Midbrain (tissue), 1 donor: ENCODE results near the gene AHI1.

Experiments
- DNase-seq: peaks from one replicate; lab custom pipeline; 2025; lab: John Stamatoyannopoulos, UW

The AHI1 gene

GRCh38 chr6:135296715-135297114 is 200.8 kb downstream of the AHI1 start:
- DNase-seq: no peak

GRCh38 chr6:135295085-135295484 is 202.5 kb downstream of the AHI1 start:
- DNase-seq: no peak

GRCh38 chr6:135291288-135292076 is 206.1 kb downstream of the AHI1 start:
- no peak for DNase-seq

GRCh38 chr6:135289816-135290215 is 207.7 kb downstream of the AHI1 start:
- DNase-seq: no peak

- no peak for DNase-seq
Observed at GRCh38 chr6:135286962-135287538, 210.5 kb downstream of the AHI1 start.

GRCh38 chr6:135285165-135285564 is 212.4 kb downstream of the AHI1 start:
- DNase-seq: no peak

- no peak for DNase-seq
Observed at GRCh38 chr6:135283926-135284325, 213.6 kb downstream of the AHI1 start.

- no peak for DNase-seq
Observed at GRCh38 chr6:135282395-135282794, 215.1 kb downstream of the AHI1 start.

GRCh38 chr6:135281964-135282363 is 215.6 kb downstream of the AHI1 start:
- no peak for DNase-seq

- peak; percentile 17 for DNase-seq
Observed at GRCh38 chr6:135281227-135281626, 216.3 kb downstream of the AHI1 start.

- no peak for DNase-seq
Observed at GRCh38 chr6:135280375-135281136, 217.0 kb downstream of the AHI1 start.

- no peak for DNase-seq
Observed at GRCh38 chr6:135277422-135277821, 220.1 kb downstream of the AHI1 start.

- DNase-seq: no peak
Observed at GRCh38 chr6:135274561-135275293, 222.8 kb downstream of the AHI1 start.

GRCh38 chr6:135271626-135272025 is 225.9 kb downstream of the AHI1 start:
- DNase-seq: no peak

- no peak for DNase-seq
Observed at GRCh38 chr6:135270676-135271536, 226.6 kb downstream of the AHI1 start.

GRCh38 chr6:135269481-135269891 is 228.1 kb downstream of the AHI1 start:
- no peak for DNase-seq

- no peak for DNase-seq
Observed at GRCh38 chr6:135268740-135269139, 228.8 kb downstream of the AHI1 start.

GRCh38 chr6:135268263-135268662 is 229.3 kb downstream of the AHI1 start:
- no peak for DNase-seq

- no peak for DNase-seq
Observed at GRCh38 chr6:135267085-135267484, 230.5 kb downstream of the AHI1 start.

- DNase-seq: no peak
Observed at GRCh38 chr6:135266675-135267074, 230.9 kb downstream of the AHI1 start.

- DNase-seq: no peak
Observed at GRCh38 chr6:135265278-135265677, 232.3 kb downstream of the AHI1 start.
